ENCODE data around the gene LMF1.
"Not testable (repeated sequence)": the region's sequence is repeated elsewhere in the genome, so short reads cannot be mapped to it uniquely, and the experiment has no call there.

The LMF1 gene

GRCh38 chr16:970386-970765 lies 408 bp downstream of the LMF1 start:
- DNase-seq (ENCODE audit: low spot score), result no peak

DNA sequence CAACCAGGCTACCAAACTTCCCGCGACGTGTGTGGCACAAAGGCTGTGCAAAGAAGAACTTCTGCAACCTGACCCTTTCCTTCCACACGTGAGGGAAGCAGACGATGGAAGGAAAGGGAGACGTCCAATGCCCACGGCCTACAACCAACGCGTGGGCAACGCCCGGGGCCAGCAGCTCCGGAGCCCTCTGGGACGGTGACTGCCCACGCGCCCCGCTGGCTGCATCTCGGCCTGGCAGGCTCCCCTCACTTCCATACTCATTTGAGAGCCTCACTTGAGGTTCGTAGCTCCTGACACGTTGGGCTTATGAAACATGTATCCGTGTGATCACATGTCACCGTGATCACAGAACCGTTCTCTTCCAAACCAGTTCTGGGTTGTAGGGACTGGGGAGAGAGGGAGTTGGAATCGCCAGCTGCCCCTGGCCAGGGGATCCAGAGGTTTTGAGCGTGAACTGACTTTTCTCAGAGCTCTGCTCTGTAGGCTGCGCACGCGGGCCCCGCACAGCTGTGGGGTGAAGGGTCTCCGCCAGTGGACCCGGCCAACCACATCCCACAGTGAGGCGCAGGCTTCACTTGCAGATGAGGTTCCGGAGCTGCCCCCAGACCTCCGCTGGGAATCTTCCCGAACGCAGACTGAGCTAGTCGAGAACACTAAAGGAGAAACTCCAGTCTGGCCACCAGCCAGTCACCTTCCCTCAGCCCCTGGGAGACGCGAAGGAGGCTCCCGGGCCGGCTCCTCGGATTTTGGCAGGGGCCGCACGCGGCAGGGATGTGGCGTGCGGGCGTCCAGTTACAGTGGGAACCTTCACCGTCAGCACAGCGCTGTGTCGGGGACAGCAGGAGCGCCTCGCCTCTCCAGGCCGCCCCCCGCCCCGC lies 1.0 kb downstream of the LMF1 start:
- DNase-seq (ENCODE audit: low spot score), result no peak

- no peak for DNase-seq (ENCODE audit: low spot score)
These were observed 2.2 kb downstream of the LMF1 start for GRCh38 chr16:968620-969019.

GRCh38 chr16:967546-968295 lies 3.1 kb downstream of the LMF1 start:
- no peak for DNase-seq (ENCODE audit: low spot score)

- no peak for DNase-seq (ENCODE audit: low spot score)
These were observed 3.7 kb downstream of the LMF1 start for GRCh38 chr16:967077-967541.

GRCh38 chr16:966505-966904 lies 4.3 kb downstream of the LMF1 start:
- no peak for DNase-seq (ENCODE audit: low spot score)

- DNase-seq (ENCODE audit: low spot score), result no peak
These were observed 4.7 kb downstream of the LMF1 start for GRCh38 chr16:966035-966434.

GRCh38 chr16:965487-965886 lies 5.3 kb downstream of the LMF1 start:
- no peak for DNase-seq (ENCODE audit: low spot score)

- DNase-seq (ENCODE audit: low spot score), result no peak
These were observed 5.8 kb downstream of the LMF1 start for GRCh38 chr16:965036-965395.

GRCh38 chr16:964356-965035 lies 6.3 kb downstream of the LMF1 start:
- DNase-seq (ENCODE audit: low spot score), result no peak

DNA sequence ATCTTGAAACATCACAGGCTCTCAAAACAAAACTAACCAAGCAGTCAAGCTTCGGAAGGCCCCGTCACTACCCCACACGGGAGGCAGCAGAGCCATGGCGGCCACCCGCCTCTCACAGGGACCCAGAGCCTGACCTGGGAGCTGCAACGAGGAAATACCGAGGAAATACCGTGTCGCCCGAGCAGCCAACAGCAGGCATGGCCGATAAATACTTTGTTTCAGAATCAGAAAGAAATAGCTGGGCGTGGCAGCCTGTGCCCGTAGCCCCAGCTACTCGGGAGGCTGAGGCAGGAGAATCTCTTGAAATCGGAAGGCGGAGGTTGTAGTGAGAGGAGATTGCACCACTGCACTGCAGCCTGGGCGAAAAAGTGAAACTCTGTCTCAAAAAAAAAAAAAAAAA lies 6.9 kb downstream of the LMF1 start:
- DNase-seq (ENCODE audit: low spot score), result no peak

GRCh38 chr16:962901-963814 lies 7.6 kb downstream of the LMF1 start:
- no peak for DNase-seq (ENCODE audit: low spot score)

DNA sequence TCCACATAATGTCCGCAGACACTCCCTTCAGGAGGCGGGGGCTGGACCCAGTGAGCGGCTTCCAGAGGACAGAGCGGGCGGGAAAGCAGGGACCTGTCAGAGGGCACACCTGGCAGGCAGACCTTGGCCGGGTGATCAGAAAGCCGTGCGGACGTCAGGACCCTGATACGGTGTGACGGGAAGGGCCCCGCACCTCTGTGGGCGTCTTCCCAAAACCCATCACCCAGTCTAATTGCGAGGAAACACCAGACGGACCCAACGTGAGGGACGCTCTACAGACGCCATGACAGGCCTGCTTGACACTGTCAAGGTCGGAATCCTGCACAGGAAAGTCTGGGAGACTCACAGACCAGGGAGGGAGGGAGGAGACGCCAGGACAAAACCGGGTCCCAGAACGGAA lies 8.4 kb downstream of the LMF1 start:
- no peak for DNase-seq (ENCODE audit: low spot score)

DNA sequence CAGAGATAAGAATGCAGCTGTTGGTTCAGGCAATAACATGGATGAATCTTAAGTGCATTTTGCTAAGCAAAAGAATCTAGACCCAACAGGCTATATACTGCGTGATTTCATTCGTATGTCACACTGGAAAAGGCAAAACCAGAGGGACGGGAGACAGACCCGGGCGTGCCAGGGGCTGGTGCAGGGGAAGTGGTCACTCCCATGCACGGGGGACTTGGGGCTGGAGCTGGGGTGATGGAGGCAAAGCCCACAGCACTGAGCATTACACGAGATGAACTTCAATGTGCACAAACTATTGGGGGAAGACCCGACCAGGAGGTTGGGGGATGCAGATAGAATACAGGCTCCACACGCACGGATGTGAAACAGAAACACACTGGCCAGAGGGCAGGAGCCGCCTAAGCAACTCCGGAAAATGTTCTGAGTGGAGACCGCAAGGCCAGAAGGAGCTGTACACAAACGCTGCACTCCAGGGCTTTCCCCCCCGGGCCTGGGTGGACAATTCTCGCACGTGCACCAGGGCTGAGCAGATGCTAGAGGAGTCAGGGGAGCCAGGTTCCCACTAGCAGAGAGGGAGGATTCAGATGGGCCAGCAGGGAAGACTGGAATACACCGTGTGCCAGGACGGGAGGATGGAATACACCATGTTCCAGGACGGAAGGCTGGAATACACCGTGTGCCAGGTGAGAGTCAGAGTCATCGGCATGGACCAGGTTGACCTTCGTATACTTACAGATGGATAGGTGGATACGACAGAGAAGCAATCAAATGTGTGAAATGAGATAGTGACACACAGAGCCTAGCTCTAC lies 11.3 kb downstream of the LMF1 start:
- peak; percentile 88 for DNase-seq (ENCODE audit: low spot score)

DNA sequence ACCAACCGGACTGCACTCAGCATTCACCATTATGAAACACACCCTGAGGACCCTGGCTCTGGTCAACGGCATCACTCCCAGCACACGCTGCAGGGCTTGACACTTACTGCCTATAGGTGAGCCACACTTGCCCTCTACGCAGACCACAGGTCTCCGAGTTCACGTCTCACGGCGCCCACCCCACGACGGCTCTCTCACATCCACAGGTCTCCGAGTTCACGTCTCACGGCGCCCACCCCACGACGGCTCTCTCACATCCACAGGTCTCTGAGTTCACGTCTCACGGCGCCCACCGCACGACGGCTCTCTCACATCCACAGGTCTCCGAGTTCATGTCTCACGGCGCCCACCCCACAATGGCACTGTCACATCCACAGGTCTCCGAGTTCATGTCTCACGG lies 15.0 kb downstream of the LMF1 start:
- DNase-seq (ENCODE audit: low spot score), result not testable (repeated sequence)

DNA sequence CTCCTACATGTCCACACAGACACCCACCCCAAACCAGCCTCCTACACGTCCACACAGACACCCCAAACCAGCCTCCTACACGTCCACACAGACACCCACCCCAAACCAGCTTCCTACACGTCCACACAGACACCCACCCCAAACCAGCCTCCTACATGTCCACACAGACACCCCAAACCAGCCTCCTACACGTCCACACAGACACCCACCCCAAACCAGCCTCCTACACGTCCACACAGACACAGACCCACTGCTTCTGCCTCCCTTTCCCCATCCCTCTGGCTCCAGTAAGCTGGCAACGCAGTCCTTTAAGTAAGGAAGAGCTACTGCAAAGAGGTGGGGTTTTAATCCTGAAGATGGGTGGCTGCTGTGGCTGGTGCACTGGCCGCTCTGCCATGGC lies 17.0 kb downstream of the LMF1 start:
- not testable (repeated sequence) for DNase-seq (ENCODE audit: low spot score)

- DNase-seq (ENCODE audit: low spot score), result no peak
These were observed 18.5 kb downstream of the LMF1 start for GRCh38 chr16:952321-952720.

DNA sequence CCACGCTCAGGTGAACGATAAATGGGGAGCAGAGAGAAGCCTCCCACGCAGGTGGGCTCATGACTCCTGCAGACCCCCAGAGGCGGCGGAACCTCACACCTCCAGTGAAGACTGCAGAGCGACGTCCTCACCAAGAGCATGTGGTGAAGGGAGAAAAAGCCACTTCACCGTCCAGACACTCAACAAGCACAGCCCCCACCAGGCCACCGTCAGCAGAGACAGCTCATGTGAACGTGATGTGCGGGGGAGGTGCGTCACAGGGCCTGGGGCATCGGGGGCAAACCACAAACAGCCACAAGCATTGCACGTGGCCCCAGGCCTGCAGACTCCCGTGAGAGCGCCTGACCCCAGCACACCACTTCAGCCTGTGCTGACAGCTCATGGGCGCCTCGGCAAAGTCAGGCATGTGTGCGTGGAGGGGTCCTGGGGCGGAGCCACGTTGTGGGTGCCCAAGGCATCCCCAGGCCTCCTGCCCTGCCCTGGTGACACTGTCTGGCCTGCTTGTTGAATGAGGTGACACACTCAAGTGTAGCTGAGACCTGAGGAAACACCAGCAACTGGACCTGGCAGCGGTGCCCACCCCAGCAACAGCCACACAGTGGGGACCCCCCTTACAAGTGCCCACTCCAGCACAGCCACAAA lies 19.0 kb downstream of the LMF1 start:
- DNase-seq (ENCODE audit: low spot score), result no peak

DNA sequence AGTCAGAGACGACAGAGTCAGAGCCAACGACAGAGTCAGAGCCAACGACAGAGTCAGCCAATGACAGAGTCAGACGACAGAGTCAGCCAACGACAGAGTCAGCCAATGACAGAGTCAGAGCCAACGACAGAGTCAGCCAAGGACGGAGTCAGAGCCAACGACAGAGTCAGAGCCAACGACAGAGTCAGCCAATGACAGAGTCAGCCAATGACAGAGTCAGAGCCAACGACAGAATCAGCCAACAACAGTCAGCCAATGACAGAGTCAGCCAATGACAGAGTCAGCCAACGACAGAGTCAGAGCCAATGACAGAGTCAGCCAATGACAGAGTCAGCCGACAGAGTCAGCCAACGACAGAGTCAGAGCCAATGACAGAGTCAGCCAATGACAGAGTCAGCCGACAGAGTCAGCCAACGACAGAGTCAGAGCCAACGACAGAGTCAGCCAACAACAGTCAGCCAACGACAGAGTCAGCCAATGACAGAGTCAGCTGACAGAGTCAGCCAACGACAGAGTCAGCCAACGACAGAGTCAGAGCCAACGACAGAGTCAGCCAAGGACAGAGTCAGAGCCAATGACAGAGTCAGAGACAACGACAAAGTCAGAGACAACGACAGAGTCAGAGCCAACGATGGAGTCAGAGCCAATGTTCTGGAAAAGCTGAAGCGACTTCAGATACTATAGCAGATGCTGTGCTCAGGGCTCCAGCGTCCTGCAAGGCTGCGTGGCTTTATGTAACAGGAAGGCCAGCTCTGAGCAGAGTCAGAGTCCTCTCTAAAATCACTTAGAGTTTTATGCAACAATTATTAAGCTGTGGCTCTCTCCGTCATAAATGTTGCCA lies 19.8 kb downstream of the LMF1 start:
- peak; percentile 68 for DNase-seq (ENCODE audit: low spot score)

Data from cerebellar cortex (tissue), 1 donor.